LNCaP clone FGC (cell line): Measurements from ENCODE around the gene DNAJB5.

Source experiments
- DNase-seq: peaks from one replicate; pipeline ENCODE4 v3.0.0-alpha.2; 2011; ENCODE audit warnings: low read depth
- H3K4me3 ChIP-seq: 2 replicates; pipeline ENCODE4 v1.5.1; 2011; ENCODE audit warnings: mild to moderate bottlenecking, low read depth, low read length, control low read depth
- CTCF ChIP-seq: IDR thresholded peaks from 2 replicates; pipeline ENCODE4 v1.5.1; 2012; ENCODE audit warnings: mild to moderate bottlenecking; ENCODE audit not compliant: control insufficient read depth, insufficient read depth; ENCODE audit errors: extremely low read depth

The DNAJB5 gene

GRCh38 chr9:34971146-34971811 is 18.3 kb upstream of the DNAJB5 start:
- no peak overlapping the region for H3K4me3 ChIP-seq
- no peak for DNase-seq
- TF ChIP-seq CTCF, result no peak

- H3K4me3 ChIP-seq, result no peak overlapping the region
- TF ChIP-seq CTCF, result no peak
- no peak for DNase-seq
Observed at GRCh38 chr9:34974664-34975063, 14.9 kb upstream of the DNAJB5 start.

GRCh38 chr9:34976441-34976840 is 13.1 kb upstream of the DNAJB5 start:
- no peak for DNase-seq
- no peak for TF ChIP-seq CTCF
- no peak overlapping the region for H3K4me3 ChIP-seq

- H3K4me3 ChIP-seq, result no peak overlapping the region
- no peak for DNase-seq
- TF ChIP-seq CTCF, result no peak
Observed at GRCh38 chr9:34976992-34977391, 12.6 kb upstream of the DNAJB5 start.

GRCh38 chr9:34980181-34980761 is 9.3 kb upstream of the DNAJB5 start:
- no peak overlapping the region for H3K4me3 ChIP-seq
- no peak for TF ChIP-seq CTCF
- DNase-seq, result no peak

GRCh38 chr9:34982361-34982760 is 7.2 kb upstream of the DNAJB5 start:
- no peak overlapping the region for H3K4me3 ChIP-seq
- TF ChIP-seq CTCF, result no peak
- DNase-seq, result no peak

- DNase-seq, result no peak
- no peak for TF ChIP-seq CTCF
- H3K4me3 ChIP-seq, result no peak overlapping the region
Observed at GRCh38 chr9:34983209-34983608, 6.3 kb upstream of the DNAJB5 start.
